DMS 273 (cell line): ENCODE measurements around the gene FIBCD1.

Experiments used
- DNase-seq: peaks from one replicate; lab custom pipeline; 2025; ENCODE audit not compliant: unreplicated experiment; lab: John Stamatoyannopoulos, UW

The FIBCD1 gene

DNA sequence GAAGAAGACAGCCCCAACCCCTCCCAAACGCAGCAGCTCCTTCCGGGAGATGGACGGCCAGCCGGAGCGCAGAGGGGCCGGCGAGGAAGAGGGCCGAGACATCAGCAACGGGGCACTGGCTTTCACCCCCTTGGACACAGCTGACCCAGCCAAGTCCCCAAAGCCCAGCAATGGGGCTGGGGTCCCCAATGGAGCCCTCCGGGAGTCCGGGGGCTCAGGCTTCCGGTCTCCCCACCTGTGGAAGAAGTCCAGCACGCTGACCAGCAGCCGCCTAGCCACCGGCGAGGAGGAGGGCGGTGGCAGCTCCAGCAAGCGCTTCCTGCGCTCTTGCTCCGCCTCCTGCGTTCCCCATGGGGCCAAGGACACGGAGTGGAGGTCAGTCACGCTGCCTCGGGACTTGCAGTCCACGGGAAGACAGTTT lies 54.9 kb downstream of the FIBCD1 start:
- no peak for DNase-seq

GRCh38 chr9:130883479-130883878 lies 55.6 kb downstream of the FIBCD1 start:
- DNase-seq: no peak

DNA sequence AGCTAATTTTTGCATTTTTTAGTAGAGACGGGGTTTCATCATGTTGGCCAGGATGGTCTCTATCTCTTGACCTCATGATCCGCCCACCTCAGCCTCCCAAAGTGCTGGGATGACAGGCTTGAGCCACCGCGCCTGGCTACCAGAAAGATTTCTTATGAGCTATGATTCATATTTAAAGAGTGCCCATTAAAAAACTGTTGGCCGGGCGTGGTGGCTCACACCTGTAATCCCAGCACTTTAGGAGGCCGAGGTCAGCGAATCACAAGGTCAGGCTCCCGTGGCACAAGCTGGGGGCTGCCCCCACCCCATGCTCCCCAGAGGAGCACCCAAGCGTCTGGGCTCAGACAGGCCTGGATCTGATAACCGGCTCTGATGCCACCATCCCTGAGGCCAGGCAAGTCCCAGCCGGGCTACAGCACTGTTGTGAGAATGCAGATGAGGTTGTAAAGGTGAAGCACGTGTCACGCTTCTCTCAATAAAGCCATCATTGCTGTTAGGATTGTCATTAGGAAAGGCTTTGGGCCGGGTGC lies 56.3 kb downstream of the FIBCD1 start:
- DNase-seq: no peak

- DNase-seq: no peak
Measured at GRCh38 chr9:130881516-130881915, 57.5 kb downstream of the FIBCD1 start.

DNA sequence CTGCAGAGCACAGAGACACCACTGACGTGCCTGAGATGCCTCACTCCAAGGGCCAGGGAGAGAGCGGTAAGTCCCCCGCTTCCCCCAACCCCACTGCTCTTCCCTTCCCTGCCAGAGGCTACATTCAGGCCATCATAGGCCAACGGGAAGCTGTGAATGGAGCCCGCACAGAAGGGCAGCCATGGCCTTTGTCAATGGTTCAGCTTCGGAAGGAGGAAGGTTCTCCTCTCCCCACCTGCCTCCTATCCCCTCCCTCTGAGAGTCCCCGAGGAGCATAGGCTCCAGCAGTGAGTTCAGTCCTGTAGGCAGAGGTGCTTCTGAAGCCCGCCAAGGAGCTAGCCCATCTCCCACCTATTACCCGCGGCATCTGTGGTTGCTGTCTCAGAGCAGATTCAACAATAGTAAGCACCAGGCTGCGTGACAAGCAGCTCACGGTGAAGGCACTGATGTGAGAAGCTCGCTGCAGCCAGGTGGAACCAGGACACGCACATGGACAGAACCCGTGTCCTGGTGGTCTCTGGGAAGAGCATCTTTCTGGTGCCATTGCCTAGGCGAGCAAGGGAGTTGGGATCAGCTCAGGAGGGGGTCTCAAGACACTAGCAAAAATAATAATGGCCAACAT lies 58.3 kb downstream of the FIBCD1 start:
- DNase-seq: no peak

DNA sequence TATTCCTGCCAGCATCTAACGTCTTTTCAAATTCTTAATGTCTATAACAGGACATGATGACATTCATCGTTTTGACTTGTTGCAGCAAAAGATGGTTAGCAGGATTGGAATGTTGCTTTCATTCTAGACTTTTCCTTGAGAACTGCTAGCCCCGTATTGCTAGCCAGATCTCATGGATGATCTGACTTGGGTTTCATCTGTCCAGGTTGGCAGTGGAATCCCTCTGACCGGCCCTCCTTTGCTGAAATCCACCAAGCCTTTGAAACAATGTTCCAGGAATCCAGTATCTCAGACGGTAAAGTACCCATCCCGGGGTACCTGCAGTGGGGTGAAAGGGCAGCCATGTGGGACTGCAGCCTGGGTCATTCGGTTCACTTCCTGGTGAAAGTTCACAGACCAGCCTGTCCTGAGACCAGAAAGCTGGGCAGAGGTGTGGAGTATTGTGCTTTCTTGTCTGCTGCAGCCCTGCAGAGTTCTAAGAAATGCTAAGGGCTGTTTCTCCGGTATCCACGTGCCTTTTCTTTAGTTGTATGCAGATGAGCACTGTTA lies 59.1 kb downstream of the FIBCD1 start:
- DNase-seq: no peak

- DNase-seq: no peak
Measured at GRCh38 chr9:130878295-130878694, 60.8 kb downstream of the FIBCD1 start.

- DNase-seq: no peak
Measured at GRCh38 chr9:130877300-130877699, 61.7 kb downstream of the FIBCD1 start.

- no peak for DNase-seq
Measured at GRCh38 chr9:130874783-130875182, 64.3 kb downstream of the FIBCD1 start.

DNA sequence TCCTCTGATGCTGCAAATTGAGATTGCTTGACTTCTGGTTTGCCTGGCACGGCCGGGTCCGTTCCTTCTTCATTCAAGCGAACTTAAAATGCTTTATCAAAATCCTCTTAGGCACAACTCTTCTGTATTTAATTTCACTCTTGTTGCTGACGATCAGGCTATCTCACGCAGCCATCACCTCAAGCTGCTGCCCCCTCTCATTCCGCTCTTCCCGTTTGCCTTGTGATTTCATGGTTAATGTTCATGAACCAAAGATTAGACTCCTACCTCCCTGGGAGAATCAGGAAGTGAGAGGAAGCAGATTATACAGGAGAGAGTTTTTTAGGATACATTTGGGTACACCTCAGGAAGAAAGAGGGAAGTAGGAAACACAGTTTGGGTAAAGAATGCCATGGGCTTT lies 65.1 kb downstream of the FIBCD1 start:
- DNase-seq: no peak

- DNase-seq: no peak
Measured at GRCh38 chr9:130872912-130873503, 66.0 kb downstream of the FIBCD1 start.

GRCh38 chr9:130872508-130872907 lies 66.5 kb downstream of the FIBCD1 start:
- no peak for DNase-seq

- DNase-seq: no peak
Measured at GRCh38 chr9:130872093-130872492, 67.0 kb downstream of the FIBCD1 start.

- DNase-seq: no peak
Measured at GRCh38 chr9:130871395-130872062, 67.5 kb downstream of the FIBCD1 start.

DNA sequence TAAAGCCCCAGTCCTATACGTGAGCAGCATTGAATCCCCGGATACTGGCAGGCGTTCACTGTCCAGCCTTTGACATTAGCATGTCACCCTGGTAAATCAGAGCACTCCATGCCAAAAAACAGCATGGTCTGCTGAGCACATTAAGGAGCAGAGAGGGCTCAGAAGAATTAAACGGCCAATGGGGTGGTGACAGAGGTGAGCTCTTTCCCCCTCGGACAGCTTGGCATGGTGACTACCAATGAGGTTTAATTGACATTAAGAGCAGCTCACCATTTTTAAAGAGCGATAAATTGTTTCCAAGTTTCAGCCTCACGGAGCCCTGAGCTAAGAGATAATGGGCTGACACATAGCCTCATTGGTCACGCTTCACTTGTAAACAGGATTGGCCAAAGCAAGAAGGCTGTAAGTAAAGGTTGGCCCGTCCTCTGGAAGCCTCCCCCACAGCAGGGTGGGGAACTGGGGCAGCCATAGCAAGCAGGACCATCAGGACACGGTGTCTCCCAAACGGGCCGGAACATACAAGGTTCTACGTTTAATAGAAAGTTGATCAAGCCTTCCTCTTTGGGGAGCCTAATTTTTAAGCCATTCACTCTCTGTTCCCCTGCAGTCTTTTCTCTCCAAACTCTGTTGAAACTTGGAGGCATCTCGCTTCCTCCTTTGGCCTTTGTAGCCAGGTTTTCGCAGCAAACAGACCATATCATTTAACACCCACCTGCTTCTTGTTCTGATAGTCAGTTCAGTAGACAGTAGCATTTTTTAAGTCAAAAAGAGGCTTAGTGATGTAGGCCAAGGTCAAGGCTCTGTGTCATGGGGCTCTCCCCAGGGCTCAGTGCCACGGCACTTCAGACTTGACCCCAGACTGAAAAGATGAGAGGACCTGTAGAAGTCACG lies 68.3 kb downstream of the FIBCD1 start:
- DNase-seq: no peak

GRCh38 chr9:130869250-130869649 lies 69.8 kb downstream of the FIBCD1 start:
- peak; percentile 53 for DNase-seq

DNA sequence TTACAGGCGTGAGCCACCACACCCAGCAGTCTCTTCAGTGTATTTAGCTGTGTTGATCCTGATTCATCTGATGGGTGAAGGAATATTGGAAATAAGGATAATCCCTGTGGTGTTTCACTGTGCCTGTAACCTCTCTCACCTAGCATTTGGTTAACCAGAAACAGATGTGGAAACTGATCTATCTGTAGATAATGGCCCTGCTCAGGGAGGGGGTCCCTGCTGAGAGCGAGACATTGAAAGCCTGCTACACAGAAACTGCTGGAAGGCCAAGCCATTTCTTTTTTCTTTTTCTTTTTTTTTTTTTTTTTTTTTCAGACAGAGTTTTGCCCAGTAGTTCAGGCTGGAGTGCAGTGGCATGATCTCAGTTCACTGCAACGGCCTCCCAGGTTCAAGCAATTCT lies 70.8 kb downstream of the FIBCD1 start:
- no peak for DNase-seq

- DNase-seq: no peak
Measured at GRCh38 chr9:130867556-130867955, 71.5 kb downstream of the FIBCD1 start.

- peak; percentile 91 for DNase-seq
Measured at GRCh38 chr9:130866474-130866965, 72.5 kb downstream of the FIBCD1 start.

DNA sequence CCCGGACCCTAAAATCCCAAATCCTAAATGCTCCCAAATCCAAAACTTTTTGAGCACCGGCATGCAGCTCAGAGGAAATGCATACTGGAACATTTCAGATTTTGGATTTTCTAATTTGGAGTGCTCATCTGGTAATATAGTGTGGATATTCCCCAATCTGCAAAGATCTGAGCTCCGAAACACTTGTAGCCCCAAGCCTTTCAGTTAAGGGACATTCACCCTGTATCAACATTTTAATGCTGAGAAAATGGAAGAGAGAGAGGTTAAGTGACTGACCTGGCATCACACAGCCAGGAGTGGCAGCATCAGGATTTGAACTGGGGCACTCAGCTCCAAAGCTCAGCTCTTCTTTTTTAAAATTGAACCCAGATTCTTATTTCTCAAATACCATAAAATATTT lies 73.1 kb downstream of the FIBCD1 start:
- DNase-seq: no peak

DNA sequence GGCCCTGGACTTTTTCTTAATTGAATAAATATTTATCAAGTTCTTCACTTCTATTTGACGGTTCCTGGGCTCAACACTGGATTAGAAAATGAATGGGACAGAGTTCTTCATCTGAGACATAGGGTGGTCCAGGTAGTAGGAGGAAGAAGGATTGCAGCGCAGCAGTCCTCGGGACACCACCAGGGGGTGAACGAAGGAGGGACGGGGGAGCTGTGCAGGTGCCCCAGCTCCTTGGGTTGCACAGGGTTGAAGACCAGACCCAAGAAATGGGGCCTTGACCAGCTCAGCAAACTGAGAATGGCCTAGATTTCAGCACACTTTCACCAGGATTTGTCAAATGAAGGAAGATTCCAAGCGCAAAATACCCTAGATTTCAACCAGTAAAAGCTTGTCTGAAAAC lies 74.5 kb downstream of the FIBCD1 start:
- DNase-seq: no peak
